ENCODE measurements around the gene SLC15A1.

SLC15A1 gene

DNA sequence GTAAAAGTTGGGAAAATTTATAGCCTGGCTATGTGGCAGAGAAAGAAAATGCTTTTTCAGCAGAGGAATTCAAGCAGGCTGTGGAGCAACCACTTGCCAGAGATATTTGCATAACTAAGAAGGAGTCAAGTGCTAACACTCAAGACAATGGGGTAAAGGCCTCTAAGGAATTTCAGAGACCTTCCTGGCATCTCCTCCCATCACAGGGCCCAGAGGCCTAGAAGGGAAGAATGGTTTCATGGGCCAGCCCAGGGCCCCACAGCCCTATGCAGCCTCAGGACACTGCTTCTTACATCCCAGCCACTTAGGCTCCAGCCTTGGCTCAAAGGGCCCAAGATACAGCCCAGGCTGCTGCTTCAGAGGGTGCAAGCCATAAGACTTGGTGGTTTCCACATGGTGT lies 14.3 kb downstream of the SLC15A1 start:
- TF ChIP-seq, protein P1, sequence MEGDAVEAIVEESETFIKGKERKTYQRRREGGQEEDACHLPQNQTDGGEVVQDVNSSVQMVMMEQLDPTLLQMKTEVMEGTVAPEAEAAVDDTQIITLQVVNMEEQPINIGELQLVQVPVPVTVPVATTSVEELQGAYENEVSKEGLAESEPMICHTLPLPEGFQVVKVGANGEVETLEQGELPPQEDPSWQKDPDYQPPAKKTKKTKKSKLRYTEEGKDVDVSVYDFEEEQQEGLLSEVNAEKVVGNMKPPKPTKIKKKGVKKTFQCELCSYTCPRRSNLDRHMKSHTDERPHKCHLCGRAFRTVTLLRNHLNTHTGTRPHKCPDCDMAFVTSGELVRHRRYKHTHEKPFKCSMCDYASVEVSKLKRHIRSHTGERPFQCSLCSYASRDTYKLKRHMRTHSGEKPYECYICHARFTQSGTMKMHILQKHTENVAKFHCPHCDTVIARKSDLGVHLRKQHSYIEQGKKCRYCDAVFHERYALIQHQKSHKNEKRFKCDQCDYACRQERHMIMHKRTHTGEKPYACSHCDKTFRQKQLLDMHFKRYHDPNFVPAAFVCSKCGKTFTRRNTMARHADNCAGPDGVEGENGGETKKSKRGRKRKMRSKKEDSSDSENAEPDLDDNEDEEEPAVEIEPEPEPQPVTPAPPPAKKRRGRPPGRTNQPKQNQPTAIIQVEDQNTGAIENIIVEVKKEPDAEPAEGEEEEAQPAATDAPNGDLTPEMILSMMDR (IDR thresholded peaks at IDR 0.05; ENCODE audit: low read depth, low read length): no peak
- no peak for DNase-seq (ENCODE audit: low read depth, low spot score)
- in situ Hi-C loops (cut with HindIII; ENCODE audit: low sequenced_read_pairs): no loop called here
- H3K4me3 ChIP-seq (ENCODE audit: low read depth, low read length): no peak overlapping the region

DNA sequence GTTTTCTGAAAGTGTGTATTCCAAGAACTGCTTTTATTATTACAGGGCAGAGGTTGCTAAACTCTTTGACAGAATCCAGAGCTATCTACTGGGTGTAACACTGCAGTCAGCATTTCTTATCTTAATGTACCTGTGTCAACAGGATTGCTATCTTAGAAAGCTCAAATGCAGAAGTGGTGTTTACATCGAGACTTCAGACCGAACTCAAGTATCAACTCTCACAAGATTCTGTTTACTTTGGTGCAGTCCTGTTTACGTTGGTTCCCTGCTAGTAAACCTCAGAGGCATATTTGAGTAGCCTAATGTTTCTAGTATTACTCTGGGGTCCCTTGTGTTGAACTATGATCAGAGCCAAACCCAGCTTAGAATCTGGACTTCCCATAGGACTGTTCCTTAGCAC lies 20.5 kb downstream of the SLC15A1 start:
- TF ChIP-seq, protein P1 (IDR thresholded peaks at IDR 0.05; ENCODE audit: low read depth, low read length): no peak
- DNase-seq (ENCODE audit: low read depth, low spot score): no peak
- in situ Hi-C loops (cut with HindIII; ENCODE audit: low sequenced_read_pairs): no loop called here
- H3K4me3 ChIP-seq (ENCODE audit: low read depth, low read length): no peak overlapping the region

DNA sequence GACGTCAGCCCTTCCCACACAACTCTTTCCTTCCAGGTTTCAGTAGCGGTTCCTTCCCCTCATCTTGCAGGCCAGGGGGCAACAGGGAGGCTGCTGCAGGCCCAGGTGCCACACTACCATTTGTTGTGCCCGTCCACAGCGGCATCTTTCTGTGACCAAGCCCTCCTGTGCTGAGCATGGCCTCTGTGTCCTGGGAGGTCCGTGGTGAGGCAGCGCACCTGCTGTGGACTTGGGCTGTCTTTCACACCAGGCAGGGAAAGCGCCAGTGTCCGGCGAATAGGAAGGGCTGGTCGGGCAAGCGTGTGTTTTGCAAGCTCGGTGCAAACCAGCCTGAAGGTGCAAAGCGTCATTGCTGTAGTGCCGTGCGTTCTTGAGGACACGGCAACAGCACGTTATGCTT lies 21.4 kb downstream of the SLC15A1 start:
- in situ Hi-C loops (cut with HindIII; ENCODE audit: low sequenced_read_pairs): no loop called here
- TF ChIP-seq, protein P1 (IDR thresholded peaks at IDR 0.05; ENCODE audit: low read depth, low read length): no peak

DNA sequence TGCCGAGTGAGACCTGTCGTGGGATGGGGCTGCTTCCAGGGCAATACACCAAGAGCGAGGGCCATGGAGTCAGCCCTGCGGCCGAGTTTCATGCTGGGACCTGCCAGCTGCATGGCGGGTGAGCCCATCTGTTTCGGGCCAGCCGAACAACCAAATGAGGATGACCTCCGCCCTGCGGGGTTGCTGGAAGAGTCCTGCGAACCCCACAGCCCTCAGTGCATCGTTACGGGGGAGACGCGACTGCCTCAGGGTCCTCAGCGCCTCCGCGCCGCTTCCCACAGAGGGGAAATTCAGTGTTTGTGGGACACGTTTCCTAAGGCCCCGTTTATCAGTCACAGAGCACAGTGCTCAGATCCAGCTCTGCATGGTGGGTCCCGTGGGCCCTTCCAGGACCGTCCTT lies 22.0 kb downstream of the SLC15A1 start:
- TF ChIP-seq, protein P1 (IDR thresholded peaks at IDR 0.05; ENCODE audit: low read depth, low read length): no peak
- H3K4me3 ChIP-seq (ENCODE audit: low read depth, low read length): no peak overlapping the region
- in situ Hi-C loops (cut with HindIII; ENCODE audit: low sequenced_read_pairs): no loop called here
- DNase-seq (ENCODE audit: low read depth, low spot score): no peak

More for the DNA sequence above, 21.4 kb downstream of the SLC15A1 start:
- no peak overlapping the region for H3K4me3 ChIP-seq (ENCODE audit: low read depth, low read length)
- no peak for DNase-seq (ENCODE audit: low read depth, low spot score)

DNA sequence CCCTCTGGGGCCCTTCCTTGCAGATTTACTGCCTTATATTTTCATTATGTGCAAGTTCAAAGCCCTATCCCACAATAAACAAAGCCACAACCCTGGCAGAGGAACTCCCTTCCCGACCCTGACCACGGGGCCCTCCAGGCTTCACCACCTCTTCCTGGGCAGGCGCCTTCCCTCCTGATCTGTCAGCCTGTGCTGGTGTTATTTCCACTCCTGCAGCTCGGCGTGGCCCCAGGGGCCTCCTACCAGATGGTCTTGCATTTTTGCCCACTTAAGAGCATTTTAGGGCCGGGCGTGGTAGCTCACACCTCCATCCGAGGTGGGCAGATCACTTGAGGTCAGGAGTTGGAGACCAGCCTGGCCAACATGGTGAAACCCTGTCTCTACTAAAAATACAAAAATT lies 22.8 kb downstream of the SLC15A1 start:
- no peak overlapping the region for H3K4me3 ChIP-seq (ENCODE audit: low read depth, low read length)
- no peak for DNase-seq (ENCODE audit: low read depth, low spot score)
- in situ Hi-C loops (cut with HindIII; ENCODE audit: low sequenced_read_pairs): no loop called here
- TF ChIP-seq, protein P1 (IDR thresholded peaks at IDR 0.05; ENCODE audit: low read depth, low read length): no peak

DNA sequence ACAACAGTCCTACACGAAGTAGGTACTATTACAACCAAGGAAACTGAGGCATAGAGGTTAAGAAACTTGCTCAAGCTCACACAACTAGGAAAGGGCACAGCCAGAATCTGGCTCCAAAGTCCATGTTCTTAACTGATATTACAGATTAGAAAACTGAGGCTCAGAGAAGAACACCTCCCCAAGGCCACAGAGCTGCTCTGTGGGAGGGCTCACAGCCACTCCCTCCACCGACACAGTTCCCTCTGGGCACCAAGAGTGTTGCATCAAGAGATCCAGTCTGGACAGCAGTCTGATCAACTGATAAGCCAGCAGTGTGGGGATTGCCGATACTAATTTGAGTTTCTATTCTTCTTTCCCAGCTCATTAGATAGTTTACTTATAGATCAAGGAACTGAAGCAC lies 29.5 kb downstream of the SLC15A1 start:
- TF ChIP-seq, protein P1 (IDR thresholded peaks at IDR 0.05; ENCODE audit: low read depth, low read length): no peak
- no peak for DNase-seq (ENCODE audit: low read depth, low spot score)

More for the DNA sequence above, 29.5 kb downstream of the SLC15A1 start:
- no peak overlapping the region for H3K4me3 ChIP-seq (ENCODE audit: low read depth, low read length)
- in situ Hi-C loops (cut with HindIII; ENCODE audit: low sequenced_read_pairs): no loop called here

All from astrocyte of the spinal cord (primary cell).